ENCODE measurements around the gene PPARGC1A. TPM values are rescaled to one million over a fixed set of nuclear protein-coding genes. Genes with fewer than 3 reads are reported as not detected.

The PPARGC1A gene
- total RNA-seq, 1 experiment from 2014 or later: 0.12 TPM

DNA sequence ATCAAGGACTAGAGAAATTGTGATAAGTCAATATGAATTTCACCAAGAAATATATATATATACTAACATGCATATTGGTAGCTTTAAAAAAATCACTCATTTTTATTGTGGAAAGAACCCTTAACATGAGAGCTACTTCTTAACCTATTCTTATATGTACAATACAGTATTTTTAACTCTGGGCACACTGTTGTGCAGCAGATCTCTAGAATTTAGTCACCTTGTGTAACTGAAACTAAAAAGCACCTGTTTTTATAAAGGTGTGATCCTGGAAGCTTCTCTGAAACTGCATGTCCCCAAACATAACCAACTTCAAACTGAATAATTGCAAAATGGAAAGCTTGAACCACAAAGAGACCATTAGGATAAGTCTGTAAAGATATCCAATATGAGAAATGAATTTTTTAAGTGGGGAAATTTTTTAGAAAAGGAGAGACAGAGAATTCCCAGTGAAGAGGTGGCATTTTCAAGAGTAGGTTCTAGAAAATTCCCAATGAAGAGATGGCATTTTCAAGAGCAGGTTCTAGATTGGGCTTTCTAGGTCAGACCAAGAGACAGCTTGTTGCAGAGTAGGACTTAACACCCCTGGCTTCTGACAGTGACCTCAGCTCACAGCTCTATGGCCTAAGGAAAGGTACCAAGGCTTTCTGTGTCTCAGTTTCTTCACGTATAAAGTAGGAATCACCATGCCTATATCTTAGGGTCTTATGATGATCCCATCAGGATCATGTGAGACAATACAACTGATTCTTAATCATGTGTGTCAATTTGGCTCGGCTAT lies 22.0 kb upstream of the PPARGC1A start:
- intact Hi-C loops (cut with micrococcal nuclease): no loop called here
- Mint-ChIP-seq H3K4me1 (ENCODE audit: insufficient read depth, unreplicated experiment) (peaks cover 9% of the 10 kb centered on the region), H3K36me3 (ENCODE audit: insufficient read depth, unreplicated experiment) (no peaks in the 10 kb centered on the region), H3K27ac (ENCODE audit: low read depth, unreplicated experiment) (no peak overlapping the region), H3K9me3 (ENCODE audit: unreplicated experiment) (no peaks in the 10 kb centered on the region), H3K27me3 (ENCODE audit: insufficient read depth, unreplicated experiment) (no peaks in the 10 kb centered on the region), H3K4me3 (ENCODE audit: unreplicated experiment) (no peak overlapping the region)
- BruUV-seq (replicated peaks): no TSS peak
- TF ChIP-seq, protein P1, sequence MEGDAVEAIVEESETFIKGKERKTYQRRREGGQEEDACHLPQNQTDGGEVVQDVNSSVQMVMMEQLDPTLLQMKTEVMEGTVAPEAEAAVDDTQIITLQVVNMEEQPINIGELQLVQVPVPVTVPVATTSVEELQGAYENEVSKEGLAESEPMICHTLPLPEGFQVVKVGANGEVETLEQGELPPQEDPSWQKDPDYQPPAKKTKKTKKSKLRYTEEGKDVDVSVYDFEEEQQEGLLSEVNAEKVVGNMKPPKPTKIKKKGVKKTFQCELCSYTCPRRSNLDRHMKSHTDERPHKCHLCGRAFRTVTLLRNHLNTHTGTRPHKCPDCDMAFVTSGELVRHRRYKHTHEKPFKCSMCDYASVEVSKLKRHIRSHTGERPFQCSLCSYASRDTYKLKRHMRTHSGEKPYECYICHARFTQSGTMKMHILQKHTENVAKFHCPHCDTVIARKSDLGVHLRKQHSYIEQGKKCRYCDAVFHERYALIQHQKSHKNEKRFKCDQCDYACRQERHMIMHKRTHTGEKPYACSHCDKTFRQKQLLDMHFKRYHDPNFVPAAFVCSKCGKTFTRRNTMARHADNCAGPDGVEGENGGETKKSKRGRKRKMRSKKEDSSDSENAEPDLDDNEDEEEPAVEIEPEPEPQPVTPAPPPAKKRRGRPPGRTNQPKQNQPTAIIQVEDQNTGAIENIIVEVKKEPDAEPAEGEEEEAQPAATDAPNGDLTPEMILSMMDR (IDR thresholded peaks at IDR 0.05; ENCODE audit: unreplicated experiment): no peak
- no peak for DNase-seq (ENCODE audit: unreplicated experiment)
- POLR2A ChIA-PET: interaction anchor here (1.4 to 1.5 kb wide), 2 partner anchors 9 to 22 kb away, joined by 3 to 5 read pairs; partner anchors contain the start of gene PPARGC1A
- CTCF ChIA-PET: interaction anchor here (0.6 kb wide), 3 partner anchors 22 to 180 kb away, joined by 3 to 5 read pairs (median 3); partner anchors contain the start of gene PPARGC1A

DNA sequence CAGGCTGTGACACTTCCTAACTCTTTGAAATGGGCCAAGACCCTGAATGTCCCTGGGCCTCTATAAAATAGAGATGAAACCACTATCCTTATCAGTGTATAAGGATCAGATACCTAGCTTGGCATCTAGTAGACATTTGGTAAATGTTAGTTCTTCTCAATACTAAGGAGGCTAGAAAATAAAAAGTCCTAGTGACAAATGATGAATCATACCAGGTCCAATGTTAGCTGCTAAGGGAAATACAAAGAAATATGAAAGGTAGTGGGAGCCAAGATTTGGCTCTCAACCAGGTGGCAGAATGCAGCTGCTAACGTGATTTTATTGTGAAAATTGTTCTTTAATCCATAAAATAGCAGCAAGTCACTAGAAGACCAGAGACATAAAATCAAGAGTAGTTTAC lies 19.8 kb upstream of the PPARGC1A start:
- DNase-seq (ENCODE audit: unreplicated experiment): no peak
- no peaks in the 10 kb centered on the region for H3K27me3 Mint-ChIP-seq (ENCODE audit: insufficient read depth, unreplicated experiment)
- no TSS peak for BruUV-seq (replicated peaks)
- no peak overlapping the region for H3K4me3 Mint-ChIP-seq (ENCODE audit: unreplicated experiment)
- H3K27ac Mint-ChIP-seq (ENCODE audit: low read depth, unreplicated experiment): no peak overlapping the region
- intact Hi-C loops (cut with micrococcal nuclease): no loop called here
- H3K9me3 Mint-ChIP-seq (ENCODE audit: unreplicated experiment): no peaks in the 10 kb centered on the region
- ChIA-PET POLR2A (interaction anchor here (0.7 to 1.0 kb wide), 4 partner anchors 10 to 26 kb away, joined by 3 to 4 read pairs (median 3); no protein-coding TSS in a partner anchor), CTCF (interaction anchor here (0.6 to 1.2 kb wide), 2 partner anchors 22 to 291 kb away, joined by 3 read pairs; no protein-coding TSS in a partner anchor)
- H3K36me3 Mint-ChIP-seq (ENCODE audit: insufficient read depth, unreplicated experiment): no peaks in the 10 kb centered on the region
- TF ChIP-seq, protein P1 (IDR thresholded peaks at IDR 0.05; ENCODE audit: unreplicated experiment): no peak
- H3K4me1 Mint-ChIP-seq (ENCODE audit: insufficient read depth, unreplicated experiment): peaks cover 9% of the 10 kb centered on the region

DNA sequence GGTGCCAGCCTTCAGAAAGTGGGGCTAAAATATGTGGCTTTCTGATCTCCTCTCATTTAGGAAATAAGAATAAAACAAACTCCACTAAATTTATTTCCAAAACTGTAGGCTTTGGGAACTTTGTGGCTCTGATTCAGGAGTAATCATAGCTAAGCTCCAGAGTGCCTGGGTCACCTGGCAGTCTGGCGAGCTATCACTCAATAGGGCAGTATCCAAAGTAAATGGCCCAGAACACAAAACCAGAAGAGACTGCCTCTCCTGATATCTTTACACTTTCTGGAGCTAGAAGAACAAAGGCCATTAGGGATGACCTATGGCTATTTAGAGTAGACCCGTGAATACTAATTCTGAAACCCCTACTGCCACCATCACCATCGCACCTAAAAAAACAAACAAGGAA lies 17.0 kb upstream of the PPARGC1A start:
- POLR2A ChIA-PET: no interaction called here
- TF ChIP-seq, protein P1 (IDR thresholded peaks at IDR 0.05; ENCODE audit: unreplicated experiment): no peak
- intact Hi-C loops (cut with micrococcal nuclease): no loop called here
- H3K4me1 Mint-ChIP-seq (ENCODE audit: insufficient read depth, unreplicated experiment): peaks cover 9% of the 10 kb centered on the region
- H3K9me3 Mint-ChIP-seq (ENCODE audit: unreplicated experiment): no peaks in the 10 kb centered on the region
- no peak for DNase-seq (ENCODE audit: unreplicated experiment)
- CTCF ChIA-PET: no interaction called here
- BruUV-seq (replicated peaks): no TSS peak
- no peak overlapping the region for H3K27ac Mint-ChIP-seq (ENCODE audit: low read depth, unreplicated experiment)
- H3K27me3 Mint-ChIP-seq (ENCODE audit: insufficient read depth, unreplicated experiment): no peaks in the 10 kb centered on the region
- no peak overlapping the region for H3K4me3 Mint-ChIP-seq (ENCODE audit: unreplicated experiment)
- no peaks in the 10 kb centered on the region for H3K36me3 Mint-ChIP-seq (ENCODE audit: insufficient read depth, unreplicated experiment)

DNA sequence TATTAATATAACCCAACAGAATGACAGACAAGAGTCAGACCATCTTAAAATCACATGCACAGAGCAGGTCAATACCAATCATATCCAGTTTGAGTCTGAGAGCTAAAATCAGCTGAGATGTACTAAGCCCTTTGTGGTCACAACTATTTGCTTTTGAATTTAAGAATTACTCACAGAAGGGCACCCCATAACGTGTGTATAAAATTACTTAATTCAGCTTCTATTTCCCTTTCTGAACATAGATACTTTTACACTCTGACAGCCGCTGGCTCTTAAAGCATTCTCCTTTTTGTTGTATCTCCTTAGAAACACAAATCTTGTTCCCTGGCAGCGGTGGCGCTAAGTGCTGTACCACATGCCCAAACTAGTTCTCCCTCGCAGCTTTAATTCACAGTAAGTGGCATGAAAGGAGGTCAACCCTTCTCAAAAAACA lies 14.8 kb upstream of the PPARGC1A start:
- intact Hi-C loops (cut with micrococcal nuclease): no loop called here
- Mint-ChIP-seq H3K36me3 (ENCODE audit: insufficient read depth, unreplicated experiment) (no peaks in the 10 kb centered on the region), H3K4me1 (ENCODE audit: insufficient read depth, unreplicated experiment) (peaks cover 5% of the 10 kb centered on the region), H3K9me3 (ENCODE audit: unreplicated experiment) (no peaks in the 10 kb centered on the region), H3K27me3 (ENCODE audit: insufficient read depth, unreplicated experiment) (no peaks in the 10 kb centered on the region), H3K27ac (ENCODE audit: low read depth, unreplicated experiment) (no peak overlapping the region), H3K4me3 (ENCODE audit: unreplicated experiment) (no peak overlapping the region)
- ChIA-PET POLR2A (interaction anchor here (0.9 to 1.3 kb wide), 3 partner anchors 16 to 33 kb away, joined by 3 read pairs; no protein-coding TSS in a partner anchor), CTCF (interaction anchor here (0.5 to 0.8 kb wide), 2 partner anchors 514 to 647 kb away, joined by 3 to 4 read pairs; no protein-coding TSS in a partner anchor)
- no peak for DNase-seq (ENCODE audit: unreplicated experiment)
- BruUV-seq (replicated peaks): no TSS peak
- TF ChIP-seq, protein P1 (IDR thresholded peaks at IDR 0.05; ENCODE audit: unreplicated experiment): no peak
